SH-SY5Y (cell line): ENCODE measurements around the gene CD101.

ENCODE experiments used
- GATA2 ChIP-seq: IDR thresholded peaks from 2 replicates; pipeline ENCODE4 v1.6.1; 2011; ENCODE audit warnings: mild to moderate bottlenecking, low read depth, low read length
- GATA3 ChIP-seq: IDR thresholded peaks from 2 replicates; pipeline ENCODE4 v1.6.1; 2011; ENCODE audit warnings: low read depth, mild to moderate bottlenecking, low read length, moderate library complexity

GRCh38 chr1:117001254-117001927 lies at the start of gene CD101:
- TF ChIP-seq GATA3, result no peak
- no peak for TF ChIP-seq GATA2
